PFSK-1 (cell line): ENCODE measurements around the gene PRAF2.

ENCODE experiments used
- FOXP2 ChIP-seq: optimal IDR thresholded peaks from 2 replicates; pipeline ENCODE3; 2011; ENCODE audit warnings: borderline replicate concordance, control low read depth, inconsistent platforms; ENCODE audit not compliant: insufficient read depth; ENCODE audit errors: extremely low read length, extremely low read depth
- POLR2AphosphoS5 ChIP-seq: IDR thresholded peaks from 2 replicates; pipeline ENCODE4 v1.6.1; 2012; ENCODE audit warnings: low read depth, mild to moderate bottlenecking, control low read depth, low read length, moderate library complexity
- SIN3A ChIP-seq: IDR thresholded peaks from 2 replicates; pipeline ENCODE4 v1.6.1; 2012; ENCODE audit warnings: mild to moderate bottlenecking, low read length, moderate library complexity, borderline replicate concordance; ENCODE audit not compliant: insufficient read depth
- TAF1 ChIP-seq: IDR thresholded peaks from 2 replicates; pipeline ENCODE4 v1.6.1; 2012; ENCODE audit warnings: low read length, control low read depth, borderline replicate concordance; ENCODE audit not compliant: insufficient read depth
- TF ChIP-seq, protein P1 (sequence below), 2 experiments: IDR thresholded peaks; 2 replicates each; pipeline versions ENCODE4 v1.6.1 to v1.8.0; 2011 to 2012; ENCODE audit warnings: low read depth in 2 of 2, low read length in 2 of 2, control low read depth in 1 of 2, inconsistent platforms in 1 of 2, mild to moderate bottlenecking in 1 of 2, moderate library complexity in 1 of 2; ENCODE audit not compliant: insufficient read depth in 1 of 2

PRAF2 gene

DNA sequence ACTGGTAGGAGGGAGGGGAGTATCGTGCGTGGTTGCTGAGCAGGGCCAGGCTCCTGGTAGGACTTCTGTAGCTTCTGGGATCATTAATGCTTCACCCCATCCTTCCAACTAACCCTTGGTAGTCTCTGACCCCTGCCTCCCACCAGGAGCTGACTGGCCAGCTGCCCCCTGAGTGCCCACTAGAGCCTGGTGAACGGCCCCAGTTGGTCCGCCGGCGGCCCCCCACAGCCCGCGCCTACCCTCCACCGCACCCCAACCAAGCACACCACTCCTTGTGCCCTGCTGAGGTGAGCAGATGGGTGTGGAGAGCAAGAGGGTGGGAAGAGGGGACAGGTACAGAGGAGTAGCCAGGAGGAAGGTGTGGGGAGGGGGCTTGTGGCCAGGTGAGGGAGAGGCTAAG lies 10.1 kb downstream of the PRAF2 start:
- TF ChIP-seq FOXP2 = no peak
- TF ChIP-seq TAF1 = no peak
- TF ChIP-seq SIN3A = no peak
- no peak for TF ChIP-seq POLR2AphosphoS5
- TF ChIP-seq, protein P1, sequence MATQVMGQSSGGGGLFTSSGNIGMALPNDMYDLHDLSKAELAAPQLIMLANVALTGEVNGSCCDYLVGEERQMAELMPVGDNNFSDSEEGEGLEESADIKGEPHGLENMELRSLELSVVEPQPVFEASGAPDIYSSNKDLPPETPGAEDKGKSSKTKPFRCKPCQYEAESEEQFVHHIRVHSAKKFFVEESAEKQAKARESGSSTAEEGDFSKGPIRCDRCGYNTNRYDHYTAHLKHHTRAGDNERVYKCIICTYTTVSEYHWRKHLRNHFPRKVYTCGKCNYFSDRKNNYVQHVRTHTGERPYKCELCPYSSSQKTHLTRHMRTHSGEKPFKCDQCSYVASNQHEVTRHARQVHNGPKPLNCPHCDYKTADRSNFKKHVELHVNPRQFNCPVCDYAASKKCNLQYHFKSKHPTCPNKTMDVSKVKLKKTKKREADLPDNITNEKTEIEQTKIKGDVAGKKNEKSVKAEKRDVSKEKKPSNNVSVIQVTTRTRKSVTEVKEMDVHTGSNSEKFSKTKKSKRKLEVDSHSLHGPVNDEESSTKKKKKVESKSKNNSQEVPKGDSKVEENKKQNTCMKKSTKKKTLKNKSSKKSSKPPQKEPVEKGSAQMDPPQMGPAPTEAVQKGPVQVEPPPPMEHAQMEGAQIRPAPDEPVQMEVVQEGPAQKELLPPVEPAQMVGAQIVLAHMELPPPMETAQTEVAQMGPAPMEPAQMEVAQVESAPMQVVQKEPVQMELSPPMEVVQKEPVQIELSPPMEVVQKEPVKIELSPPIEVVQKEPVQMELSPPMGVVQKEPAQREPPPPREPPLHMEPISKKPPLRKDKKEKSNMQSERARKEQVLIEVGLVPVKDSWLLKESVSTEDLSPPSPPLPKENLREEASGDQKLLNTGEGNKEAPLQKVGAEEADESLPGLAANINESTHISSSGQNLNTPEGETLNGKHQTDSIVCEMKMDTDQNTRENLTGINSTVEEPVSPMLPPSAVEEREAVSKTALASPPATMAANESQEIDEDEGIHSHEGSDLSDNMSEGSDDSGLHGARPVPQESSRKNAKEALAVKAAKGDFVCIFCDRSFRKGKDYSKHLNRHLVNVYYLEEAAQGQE (IDR thresholded peaks at IDR 0.05; ENCODE audit: insufficient read depth in 1 of 2, low read depth in 2 of 2, low read length in 2 of 2) = no peak

DNA sequence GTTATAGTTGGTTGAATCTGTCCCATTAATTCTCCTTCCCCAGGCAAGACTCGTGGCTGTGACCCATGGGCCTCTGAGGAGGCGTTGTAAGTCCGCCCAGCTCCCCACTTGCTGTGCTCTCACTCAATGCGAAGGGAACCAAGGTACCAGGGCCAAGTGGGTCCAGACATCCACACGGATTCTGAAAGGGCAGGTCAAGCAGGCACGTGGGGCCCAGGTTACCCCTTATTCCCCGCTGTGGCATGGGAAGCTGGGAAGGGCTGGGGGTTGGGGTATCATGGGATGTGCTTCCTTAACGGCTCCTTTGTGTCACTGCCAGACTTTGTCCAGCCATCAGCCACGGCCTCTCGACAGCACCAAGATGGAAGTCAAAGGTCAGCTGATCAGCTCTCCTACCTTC lies 11.9 kb downstream of the PRAF2 start:
- TF ChIP-seq POLR2AphosphoS5 = no peak

DNA sequence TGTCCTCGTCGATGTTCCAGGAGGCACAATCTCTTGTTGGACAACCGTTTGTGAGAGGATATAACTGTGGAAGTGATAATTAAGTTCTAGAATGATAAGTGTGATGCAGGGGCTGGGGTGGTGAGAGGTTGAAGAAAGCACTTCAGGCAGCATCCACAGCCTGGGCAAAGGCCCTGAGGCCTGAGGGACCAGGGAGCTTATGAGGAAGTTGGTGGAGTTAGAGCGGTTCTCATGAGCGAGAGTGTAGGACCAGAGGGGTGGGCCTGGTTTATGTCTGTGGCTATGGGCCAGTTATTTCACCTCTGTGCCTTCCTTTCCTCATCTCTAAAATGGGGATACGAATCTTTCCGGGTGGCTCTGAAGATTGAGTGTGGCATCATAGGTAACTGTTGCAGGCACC lies 12.3 kb downstream of the PRAF2 start:
- TF ChIP-seq FOXP2 = no peak
- TF ChIP-seq TAF1 = no peak
- TF ChIP-seq POLR2AphosphoS5 = no peak
- TF ChIP-seq, protein P1 (IDR thresholded peaks at IDR 0.05; ENCODE audit: insufficient read depth in 1 of 2, low read depth in 2 of 2, low read length in 2 of 2) = no peak
- TF ChIP-seq SIN3A = no peak

DNA sequence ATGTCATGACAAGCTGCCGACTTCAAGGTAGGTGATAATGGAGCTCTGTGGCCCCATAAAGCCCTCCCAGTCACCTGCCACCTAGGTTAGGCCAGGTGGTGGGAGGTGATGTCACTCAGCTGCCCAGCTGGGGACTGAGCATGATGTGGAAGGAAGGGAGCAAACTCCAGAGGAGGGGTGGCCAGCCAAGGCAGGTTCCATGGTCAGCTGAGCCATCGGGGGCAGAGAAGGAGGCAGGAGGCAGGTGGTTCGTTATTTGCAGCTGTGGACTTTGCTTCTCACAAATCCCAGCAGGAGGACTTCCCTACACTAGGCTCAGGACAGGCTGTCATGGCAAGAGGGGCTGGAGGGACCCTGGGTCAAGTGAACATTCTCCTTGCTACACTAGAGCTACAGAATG lies 12.9 kb downstream of the PRAF2 start:
- TF ChIP-seq TAF1 (no peak), FOXP2 (no peak), SIN3A (no peak), POLR2AphosphoS5 (no peak)
- TF ChIP-seq, protein P1 (IDR thresholded peaks at IDR 0.05; ENCODE audit: insufficient read depth in 1 of 2, low read depth in 2 of 2, low read length in 2 of 2) = no peak

DNA sequence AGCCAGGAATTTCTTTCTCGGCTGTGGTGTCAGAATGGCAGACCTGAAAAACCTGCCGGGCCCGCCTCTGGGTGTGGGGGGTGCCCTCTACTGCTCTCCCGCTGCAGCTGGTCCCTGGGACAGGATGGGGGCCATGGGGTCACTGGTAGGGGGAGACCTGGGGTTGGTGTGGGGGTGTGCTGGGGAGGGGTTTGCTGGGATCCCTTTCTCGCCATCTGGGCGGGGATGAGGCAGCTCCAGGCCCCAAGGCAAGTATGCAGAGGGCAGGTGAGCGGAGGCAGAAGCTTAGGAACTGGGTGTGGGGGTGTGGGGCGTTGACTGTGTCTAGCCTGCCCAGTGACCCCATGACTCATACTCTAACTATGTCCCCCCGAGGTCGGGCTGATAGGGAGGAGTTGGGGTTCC lies 14.1 kb downstream of the PRAF2 start:
- TF ChIP-seq SIN3A (no peak), POLR2AphosphoS5 (no peak), FOXP2 (no peak), TAF1 (no peak)
- TF ChIP-seq, protein P1 (IDR thresholded peaks at IDR 0.05; ENCODE audit: insufficient read depth in 1 of 2, low read depth in 2 of 2, low read length in 2 of 2) = no peak
